Mesenchymal stem cell (in vitro differentiated cells and primary cell): ENCODE results near the gene CEP83.

ENCODE experiments used
- DNase-seq: peaks from one replicate; pipeline ENCODE4 v3.0.0-alpha.2; 2013
- H2AFZ ChIP-seq: one replicate; pipeline ENCODE4 v1.6.1; 2013; ENCODE audit warnings: low read depth, mild to moderate bottlenecking, control low read depth, inconsistent platforms, low read length, moderate library complexity
- H2AK5ac ChIP-seq: 2 replicates; pipeline ENCODE4 v1.6.1; 2013; ENCODE audit warnings: low read length, moderate library complexity, mild to moderate bottlenecking, inconsistent platforms; ENCODE audit not compliant: severe bottlenecking
- H2BK120ac ChIP-seq: one replicate; pipeline ENCODE4 v1.6.1; 2013; ENCODE audit warnings: low read depth, mild to moderate bottlenecking, inconsistent platforms, low read length, moderate library complexity
- H2BK12ac ChIP-seq, 2 experiments: one replicate each; pipeline ENCODE4 v1.6.1; 2013; ENCODE audit warnings: inconsistent platforms in 2 of 2, low read length in 2 of 2, mild to moderate bottlenecking in 2 of 2, moderate library complexity in 2 of 2, control low read depth in 1 of 2
- H2BK15ac ChIP-seq: one replicate; pipeline ENCODE4 v1.6.1; 2013; ENCODE audit warnings: mild to moderate bottlenecking, low read depth, inconsistent platforms; ENCODE audit not compliant: poor library complexity, severe bottlenecking
- H2BK5ac ChIP-seq: 2 replicates; pipeline ENCODE4 v1.6.1; 2013; ENCODE audit warnings: low read depth, mild to moderate bottlenecking, low read length, control low read depth, inconsistent platforms; ENCODE audit not compliant: poor library complexity, severe bottlenecking
- H3K14ac ChIP-seq, 2 experiments: one replicate each; pipeline ENCODE4 v1.6.1; 2013; ENCODE audit warnings: inconsistent platforms in 2 of 2, low read length in 2 of 2, control low read depth in 1 of 2, mild to moderate bottlenecking in 1 of 2, moderate library complexity in 1 of 2
- H3K18ac ChIP-seq, 2 experiments: one replicate each; pipeline ENCODE4 v1.6.1; 2013; ENCODE audit warnings: inconsistent platforms in 2 of 2, low read length in 2 of 2, control low read depth in 1 of 2, low read depth in 1 of 2, mild to moderate bottlenecking in 1 of 2
- H3K23ac ChIP-seq, 2 experiments: one replicate each; pipeline ENCODE4 v1.6.1; 2013; ENCODE audit warnings: inconsistent platforms in 2 of 2, low read length in 2 of 2, mild to moderate bottlenecking in 2 of 2, moderate library complexity in 2 of 2, control low read depth in 1 of 2
- H3K27ac ChIP-seq: 2 replicates; pipeline ENCODE4 v1.5.1; 2013; ENCODE audit warnings: mild to moderate bottlenecking, moderate library complexity, low read length, control low read depth, inconsistent platforms; ENCODE audit not compliant: poor library complexity, severe bottlenecking
- H3K27me3 ChIP-seq, 2 experiments: 2 replicates each; pipeline versions ENCODE4 v1.6.1 to v1.7.0; 2013; ENCODE audit warnings: low read length in 2 of 2, mild to moderate bottlenecking in 2 of 2, moderate library complexity in 2 of 2, control low read depth in 1 of 2, inconsistent platforms in 1 of 2; ENCODE audit not compliant: control insufficient read depth in 1 of 2, insufficient read depth in 1 of 2
- H3K36me3 ChIP-seq, 2 experiments: 2 replicates each; pipeline versions ENCODE4 v1.6.1 to v1.7.0; 2013; ENCODE audit warnings: low read length in 2 of 2, control low read depth in 1 of 2, inconsistent platforms in 1 of 2, low read depth in 1 of 2, mild to moderate bottlenecking in 1 of 2; ENCODE audit not compliant: insufficient read depth in 2 of 2, control insufficient read depth in 1 of 2
- H3K4ac ChIP-seq, 2 experiments: one replicate each; pipeline ENCODE4 v1.6.1; 2013; ENCODE audit warnings: inconsistent platforms in 2 of 2, low read length in 2 of 2, mild to moderate bottlenecking in 2 of 2, moderate library complexity in 2 of 2, control low read depth in 1 of 2, low read depth in 1 of 2
- H3K4me1 ChIP-seq: 2 replicates; pipeline ENCODE4 v1.6.1; 2013; ENCODE audit warnings: low read depth, low read length, control low read depth; ENCODE audit not compliant: control insufficient read depth, insufficient read depth
- H3K4me2 ChIP-seq: 2 replicates; pipeline ENCODE4 v1.6.1; 2013; ENCODE audit warnings: low read length, mild to moderate bottlenecking, inconsistent platforms; ENCODE audit not compliant: poor library complexity, severe bottlenecking
- H3K4me3 ChIP-seq, 2 experiments: 2 replicates each; pipeline versions ENCODE4 v1.5.1 to v1.7.0; 2013; ENCODE audit warnings: low read length in 2 of 2, mild to moderate bottlenecking in 2 of 2, control low read depth in 1 of 2, low read depth in 1 of 2; ENCODE audit not compliant: insufficient read depth in 1 of 2
- H3K79me1 ChIP-seq: replicated peaks from 2 replicates; pipeline ENCODE4 v1.6.1; 2013; ENCODE audit warnings: mild to moderate bottlenecking, control low read depth, low read length, inconsistent platforms; ENCODE audit not compliant: poor library complexity, severe bottlenecking
- H3K9ac ChIP-seq: 2 replicates; pipeline ENCODE4 v1.7.0; 2013; ENCODE audit warnings: mild to moderate bottlenecking, low read length, moderate library complexity
- H3K9me3 ChIP-seq: 2 replicates; pipeline ENCODE4 v1.7.0; 2013; ENCODE audit warnings: mild to moderate bottlenecking, low read length; ENCODE audit not compliant: control insufficient read depth
- H4K8ac ChIP-seq: one replicate; pipeline ENCODE4 v1.6.1; 2013; ENCODE audit warnings: inconsistent platforms, mild to moderate bottlenecking, low read length, moderate library complexity
- H4K91ac ChIP-seq: one replicate; pipeline ENCODE4 v1.6.1; 2013; ENCODE audit warnings: mild to moderate bottlenecking, low read length, inconsistent platforms
- WGBS: methylation state at CpG from one replicate; pipeline ENCODE4 v1.1.7; 2013; ENCODE audit warnings: mixed read lengths; 5-methylcytosine and 5-hydroxymethylcytosine counted together

Gene CEP83

GRCh38 chr12:94262228-94263010 is 197.2 kb downstream of the CEP83 start:
- Histone ChIP-seq H3K27ac (no peak overlapping the region), H2AK5ac (no peak overlapping the region), H2BK12ac (peak overlapping the region in 1 of 2 experiments; percentile 61), H3K23ac (no peak overlapping the region), H3K36me3 (peaks cover 0 to 7% of the 10 kb centered on the region in 2 experiments), H2BK5ac (no peak overlapping the region), H3K4ac (peak overlapping the region in 1 of 2 experiments; percentile 50), H3K9ac (peak overlapping the region; percentile 88), H4K91ac (no peak overlapping the region), H3K4me3 (peak overlapping the region in 1 of 2 experiments; percentile 76), H4K8ac (no peak overlapping the region), H3K79me1 (no peaks in the 10 kb centered on the region), H3K4me2 (no peak overlapping the region), H3K27me3 (peaks cover 0 to 13% of the 10 kb centered on the region in 2 experiments), H3K4me1 (peaks cover 6% of the 10 kb centered on the region), H3K18ac (peak overlapping the region in 1 of 2 experiments; percentile 80), H3K9me3 (no peaks in the 10 kb centered on the region), H2BK15ac (no peak overlapping the region), H2BK120ac (no peak overlapping the region), H2AFZ (peak overlapping the region; percentile 16), H3K14ac (peak overlapping the region in 1 of 2 experiments; percentile 11)
- 81% methylated on average over 14 of the region's 17 CpGs for WGBS
- peak; percentile 75 for DNase-seq

- Histone ChIP-seq H2BK120ac (no peak overlapping the region), H4K8ac (no peak overlapping the region), H3K4me2 (no peak overlapping the region), H3K9ac (peak overlapping the region; percentile 88), H3K27ac (no peak overlapping the region), H3K4me1 (peaks cover 6% of the 10 kb centered on the region), H2BK15ac (peak overlapping the region; percentile 40), H3K79me1 (no peaks in the 10 kb centered on the region), H4K91ac (no peak overlapping the region), H3K14ac (peak overlapping the region in 1 of 2 experiments; percentile 11), H2AK5ac (no peak overlapping the region), H2AFZ (no peak overlapping the region), H3K4me3 (peak overlapping the region in 1 of 2 experiments; percentile 76), H3K18ac (no peak overlapping the region), H2BK5ac (no peak overlapping the region), H3K23ac (no peak overlapping the region), H3K27me3 (peaks cover 0 to 8% of the 10 kb centered on the region in 2 experiments), H2BK12ac (no peak overlapping the region), H3K36me3 (peaks cover 0 to 7% of the 10 kb centered on the region in 2 experiments), H3K4ac (no peak overlapping the region), H3K9me3 (no peaks in the 10 kb centered on the region)
- 80% methylated on average over 3 of the region's 3 CpGs for WGBS
- no peak for DNase-seq
Observed at GRCh38 chr12:94261786-94262185, 197.9 kb downstream of the CEP83 start.

DNA sequence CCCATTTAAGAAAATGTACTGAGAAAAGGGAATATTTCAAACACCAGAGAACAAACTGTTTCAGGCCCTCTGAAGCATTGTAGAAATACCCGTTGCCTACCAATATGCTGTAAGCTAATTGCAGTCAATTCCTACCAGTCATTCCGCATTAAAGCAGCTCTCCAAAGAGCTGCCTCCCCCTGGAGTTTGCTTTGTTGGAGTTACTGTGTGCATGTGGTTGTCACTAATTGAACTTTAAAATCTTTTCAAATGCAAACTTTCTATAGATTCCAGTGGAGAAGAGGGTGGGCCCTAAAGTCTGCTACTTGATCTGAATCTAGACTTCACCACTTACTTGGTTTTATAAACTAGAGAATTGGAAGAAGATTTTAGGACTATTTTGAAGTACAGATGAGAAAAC is 198.5 kb downstream of the CEP83 start:
- peak overlapping the region; percentile 88 for H3K9ac ChIP-seq
- peaks cover 6% of the 10 kb centered on the region for H3K4me1 ChIP-seq
- no peak overlapping the region for H3K14ac ChIP-seq
- no peak overlapping the region for H2BK15ac ChIP-seq
- H3K4me3 ChIP-seq, result peak overlapping the region in 1 of 2 experiments; percentile 76
- H2BK5ac ChIP-seq, result no peak overlapping the region
- H3K23ac ChIP-seq, result no peak overlapping the region
- peaks cover 0 to 8% of the 10 kb centered on the region in 2 experiments for H3K36me3 ChIP-seq
- no peaks in the 10 kb centered on the region for H3K79me1 ChIP-seq
- no peak overlapping the region for H3K4ac ChIP-seq
- no peak overlapping the region for H2AK5ac ChIP-seq
- no peak overlapping the region for H2AFZ ChIP-seq
- H4K8ac ChIP-seq, result no peak overlapping the region
- no peak overlapping the region for H2BK120ac ChIP-seq
- no peak overlapping the region for H3K4me2 ChIP-seq
- peaks cover 0 to 6% of the 10 kb centered on the region in 2 experiments for H3K27me3 ChIP-seq
- DNase-seq, result no peak
- H3K27ac ChIP-seq, result no peak overlapping the region
- no CpG with 5 or more reads among the region's 2 CpGs for WGBS
- H3K18ac ChIP-seq, result no peak overlapping the region
- no peak overlapping the region for H4K91ac ChIP-seq
- no peaks in the 10 kb centered on the region for H3K9me3 ChIP-seq
- no peak overlapping the region for H2BK12ac ChIP-seq

DNA sequence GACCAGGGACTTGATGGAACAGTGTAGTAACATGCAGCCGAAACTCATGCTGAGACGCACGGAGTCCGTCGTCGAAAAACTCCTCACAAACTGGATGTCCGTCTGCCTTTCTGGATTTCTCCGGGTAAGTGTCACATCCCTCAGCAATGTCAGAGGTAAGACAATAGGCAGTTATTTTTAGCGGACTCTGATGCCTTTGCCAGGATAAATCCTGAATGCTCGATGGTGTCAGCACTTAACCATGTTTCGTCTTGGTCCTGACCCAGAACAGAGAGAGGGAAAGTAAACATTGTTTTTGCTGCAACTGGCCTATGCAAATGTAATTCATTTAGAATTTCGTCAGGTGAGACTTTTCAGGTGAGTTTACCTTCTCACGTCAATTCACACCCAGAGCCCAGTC is 198.9 kb downstream of the CEP83 start:
- no peak overlapping the region for H3K14ac ChIP-seq
- no peak overlapping the region for H3K18ac ChIP-seq
- H3K4me1 ChIP-seq, result peaks cover 6% of the 10 kb centered on the region
- H4K8ac ChIP-seq, result no peak overlapping the region
- H3K36me3 ChIP-seq, result peaks cover 0 to 12% of the 10 kb centered on the region in 2 experiments
- DNase-seq, result no peak
- no peaks in the 10 kb centered on the region for H3K9me3 ChIP-seq
- no peak overlapping the region for H2BK5ac ChIP-seq
- H3K23ac ChIP-seq, result peak overlapping the region in 1 of 2 experiments; percentile 5
- H3K9ac ChIP-seq, result peak overlapping the region; percentile 88
- no peak overlapping the region for H2BK120ac ChIP-seq
- H3K27ac ChIP-seq, result no peak overlapping the region
- H4K91ac ChIP-seq, result no peak overlapping the region
- no peak overlapping the region for H3K4me2 ChIP-seq
- H2AK5ac ChIP-seq, result no peak overlapping the region
- H2AFZ ChIP-seq, result no peak overlapping the region
- WGBS, result 83% methylated on average over 13 of the region's 13 CpGs
- no peak overlapping the region for H3K4ac ChIP-seq
- no peak overlapping the region for H2BK12ac ChIP-seq
- no peak overlapping the region for H2BK15ac ChIP-seq
- peaks cover 0 to 2% of the 10 kb centered on the region in 2 experiments for H3K27me3 ChIP-seq
- no peaks in the 10 kb centered on the region for H3K79me1 ChIP-seq
- no peak overlapping the region for H3K4me3 ChIP-seq
